Activated B cell treated with CpG ODN at 0.5 μM for 24 hours (primary cell): Measurements from ENCODE around the gene MAGEA10. TPM values are rescaled to one million over a fixed set of nuclear protein-coding genes. Genes with fewer than 3 reads are reported as not detected.

Source experiments
- ATAC-seq: fragments of 200-7000 bp; cut with Tn5 transposase; one replicate; pipeline ENCODE4 v1.10.0; 2021; ENCODE audit warnings: low read depth, mild to moderate bottlenecking, moderate library complexity
- CTCF ChIA-PET: fragments of 350-600 bp; sonication (Branson Sonifier 250); formaldehyde crosslinking; loops from one replicate; lab custom pipeline; 2021; ENCODE audit warnings: antibody characterized with exemption; lab: Charles Lee
- POLR2A ChIA-PET: fragments of 350-600 bp; sonication (Branson Sonifier 250); formaldehyde crosslinking; loops from one replicate; lab custom pipeline; 2021; ENCODE audit warnings: antibody characterized with exemption; lab: Charles Lee
- DNase-seq: peaks from one replicate; pipeline ENCODE4 v3.0.0; 2022
- H3K27ac Mint-ChIP-seq: one replicate; pipeline ENCODE4 v1.8.0; 2020; ENCODE audit warnings: mixed read lengths
- H3K27me3 Mint-ChIP-seq: one replicate; pipeline ENCODE4 v1.8.0; 2021; ENCODE audit warnings: mixed read lengths
- H3K36me3 Mint-ChIP-seq: one replicate; pipeline ENCODE4 v1.8.0; 2021; ENCODE audit warnings: low read depth, mixed read lengths
- H3K4me1 Mint-ChIP-seq: one replicate; pipeline ENCODE4 v1.8.0; 2021; ENCODE audit warnings: mixed read lengths
- H3K4me3 Mint-ChIP-seq: one replicate; pipeline ENCODE4 v1.8.0; 2020; ENCODE audit warnings: mild to moderate bottlenecking, mixed read lengths
- H3K9me3 Mint-ChIP-seq: one replicate; pipeline ENCODE4 v1.8.0; 2020; ENCODE audit warnings: mixed read lengths
- CTCF ChIP-seq: fragments of 200-600 bp; IDR thresholded peaks from one replicate; pipeline ENCODE4 v1.8.0; 2022; ENCODE audit warnings: antibody characterized with exemption, mild to moderate bottlenecking
- intact Hi-C: fragments of 100-400 bp; cut with micrococcal nuclease; formaldehyde crosslinking; loops from one replicate; pipeline ENCODE4 v1.15.1; 2024
- total RNA-seq: library from RNA; stranded (reverse); gene quantifications from 2 replicates; pipeline ENCODE4 v1.2.3, GENCODE V29; 2022

Gene MAGEA10
- total RNA-seq, 1 donor from 2014 or later = not detected

- H3K27me3 Mint-ChIP-seq = no peaks in the 10 kb centered on the region
- no peaks in the 10 kb centered on the region for H3K36me3 Mint-ChIP-seq
- ChIA-PET CTCF (no interaction called here), POLR2A (no interaction called here)
- no peaks in the 10 kb centered on the region for H3K9me3 Mint-ChIP-seq
- DNase-seq = no peak
- intact Hi-C loops = no loop called here
- no peak for ATAC-seq
- no peak overlapping the region for H3K27ac Mint-ChIP-seq
- TF ChIP-seq CTCF = no peak
- no peaks in the 10 kb centered on the region for H3K4me1 Mint-ChIP-seq
- no peak overlapping the region for H3K4me3 Mint-ChIP-seq
Measured at GRCh38 chrX:152117305-152117704, 21.1 kb downstream of the MAGEA10 start.

GRCh38 chrX:152108527-152108926 is 29.9 kb downstream of the MAGEA10 start:
- Mint-ChIP-seq H3K36me3 (no peaks in the 10 kb centered on the region), H3K27me3 (no peaks in the 10 kb centered on the region), H3K27ac (no peak overlapping the region), H3K4me3 (no peak overlapping the region), H3K4me1 (no peaks in the 10 kb centered on the region), H3K9me3 (no peaks in the 10 kb centered on the region)
- intact Hi-C loops = no loop called here
- ChIA-PET POLR2A (no interaction called here), CTCF (no interaction called here)
- no peak for DNase-seq
- no peak for TF ChIP-seq CTCF
- ATAC-seq = no peak

- H3K4me1 Mint-ChIP-seq = no peaks in the 10 kb centered on the region
- DNase-seq (no peak), ATAC-seq (no peak)
- no peak overlapping the region for H3K4me3 Mint-ChIP-seq
- H3K9me3 Mint-ChIP-seq = no peaks in the 10 kb centered on the region
- POLR2A ChIA-PET = no interaction called here
- H3K36me3 Mint-ChIP-seq = no peaks in the 10 kb centered on the region
- no peaks in the 10 kb centered on the region for H3K27me3 Mint-ChIP-seq
- no peak for TF ChIP-seq CTCF
- H3K27ac Mint-ChIP-seq = no peak overlapping the region
- intact Hi-C loops = no loop called here
- CTCF ChIA-PET = no interaction called here
Measured at GRCh38 chrX:152103866-152104265, 34.5 kb downstream of the MAGEA10 start.

GRCh38 chrX:152086141-152086540 is 52.2 kb downstream of the MAGEA10 start:
- Mint-ChIP-seq H3K27ac (no peak overlapping the region), H3K9me3 (no peaks in the 10 kb centered on the region), H3K4me1 (no peaks in the 10 kb centered on the region), H3K36me3 (no peaks in the 10 kb centered on the region), H3K4me3 (no peak overlapping the region), H3K27me3 (no peaks in the 10 kb centered on the region)
- TF ChIP-seq CTCF = no peak
- ChIA-PET POLR2A (no interaction called here), CTCF (no interaction called here)
- ATAC-seq (no peak), DNase-seq (no peak)
- intact Hi-C loops = no loop called here

Other genes with a start within 250 kb of the MAGEA10 start
- gene MAGEA4, start 225.7 kb downstream of the MAGEA10 start, total RNA-seq = not detected in 2 replicates
- gene GABRE, start 163.9 kb downstream of the MAGEA10 start, total RNA-seq = not detected in 2 replicates